Activated gamma-delta T cell treated with Interleukin-2 at 50 U/mL for 16 hours (primary cell): ENCODE results near the gene MRPL20.
"Not testable (repeated sequence)": the region's sequence is repeated elsewhere in the genome, so short reads cannot be mapped to it uniquely, and the experiment has no call there.

Source experiments
- DNase-seq: peaks from one replicate; pipeline ENCODE4 v3.0.0-alpha.2; 2020

The MRPL20 gene

DNA sequence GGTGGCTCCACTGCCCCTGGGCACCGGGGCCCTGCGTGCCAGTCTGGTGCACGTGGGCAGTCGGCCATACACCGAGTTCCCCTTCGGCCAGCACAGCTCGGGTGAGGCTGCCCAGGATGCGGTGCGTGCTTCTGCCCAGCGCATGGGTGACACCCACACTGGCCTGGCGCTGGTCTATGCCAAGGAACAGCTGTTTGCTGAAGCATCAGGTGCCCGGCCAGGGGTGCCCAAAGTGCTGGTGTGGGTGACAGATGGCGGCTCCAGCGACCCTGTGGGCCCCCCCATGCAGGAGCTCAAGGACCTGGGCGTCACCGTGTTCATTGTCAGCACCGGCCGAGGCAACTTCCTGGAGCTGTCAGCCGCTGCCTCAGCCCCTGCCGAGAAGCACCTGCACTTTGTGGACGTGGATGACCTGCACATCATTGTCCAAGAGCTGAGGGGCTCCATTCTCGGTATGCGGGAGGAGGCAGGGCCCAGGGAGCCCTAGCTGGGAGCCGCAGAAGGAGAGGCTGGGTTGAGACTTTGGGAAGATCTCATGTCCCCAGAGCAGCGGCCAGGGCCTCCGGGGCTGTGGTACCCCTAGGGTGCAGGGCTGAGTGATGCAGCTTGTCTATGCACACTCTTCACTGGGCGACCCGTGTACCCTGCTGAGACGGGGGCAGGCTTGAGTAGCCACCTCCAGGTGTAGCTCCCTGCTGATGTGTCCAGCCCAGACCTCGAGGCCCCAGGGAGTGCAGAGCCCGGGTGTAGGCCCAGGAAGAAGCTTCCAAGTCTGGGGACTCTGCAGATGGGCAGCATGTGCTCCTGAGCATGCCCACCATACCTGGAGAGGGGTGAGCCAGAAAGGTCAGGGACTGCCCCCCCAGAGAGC is 30.2 kb upstream of the MRPL20 start:
- no peak for DNase-seq

DNA sequence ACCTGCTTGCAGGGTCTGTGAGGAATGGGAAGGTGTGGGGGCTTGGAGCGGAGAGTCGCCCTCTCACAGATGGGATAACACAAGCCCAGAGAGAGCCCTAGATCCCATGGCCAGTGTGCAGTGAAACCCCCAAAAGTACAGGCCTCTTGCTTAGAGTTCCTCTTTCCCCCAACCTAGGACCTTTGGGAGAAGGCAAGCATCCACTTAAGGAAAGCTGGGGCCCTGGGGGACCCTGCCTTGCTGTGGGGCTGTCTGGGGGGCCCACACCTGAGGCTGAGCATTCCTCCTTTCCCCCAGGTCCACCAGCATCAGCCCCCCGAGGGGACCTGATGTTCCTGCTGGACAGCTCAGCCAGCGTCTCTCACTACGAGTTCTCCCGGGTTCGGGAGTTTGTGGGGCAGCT is 29.5 kb upstream of the MRPL20 start:
- DNase-seq = no peak

DNA sequence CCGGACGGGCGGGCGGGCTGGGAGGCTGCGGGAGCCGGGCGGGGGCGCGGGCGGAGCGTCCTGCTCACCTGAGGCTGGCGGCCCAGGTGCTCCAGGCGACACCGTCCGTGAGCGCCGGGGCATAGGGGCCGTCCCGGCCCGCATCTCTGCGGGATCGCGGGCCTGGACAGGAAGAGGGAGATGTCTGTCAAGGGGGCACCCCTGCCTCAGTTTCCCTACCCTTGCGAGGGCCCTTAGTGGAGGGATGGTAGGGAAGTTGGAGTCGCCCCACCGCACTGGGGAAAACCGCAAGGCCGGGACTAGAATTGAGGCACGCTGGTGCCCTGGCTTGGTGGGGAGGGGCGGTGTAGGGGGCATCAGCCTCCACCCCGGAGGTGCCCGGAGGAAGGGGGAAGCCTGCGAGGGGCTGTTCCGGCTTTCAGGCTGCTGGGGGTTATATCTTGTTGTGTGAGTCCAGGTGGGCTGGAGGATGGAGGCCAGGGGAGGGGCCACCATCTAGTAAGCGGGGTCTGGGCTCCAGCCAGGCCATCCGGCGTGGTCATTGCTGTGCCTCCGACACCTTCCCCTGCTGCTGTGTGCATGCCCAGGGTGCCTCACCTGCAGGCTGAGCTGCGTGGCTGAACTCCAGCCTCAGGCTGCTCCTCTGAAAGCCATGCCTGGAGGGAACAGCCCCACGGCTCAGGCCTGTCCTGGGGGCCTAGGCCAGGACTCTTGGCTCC is 29.0 kb upstream of the MRPL20 start:
- DNase-seq = no peak

DNA sequence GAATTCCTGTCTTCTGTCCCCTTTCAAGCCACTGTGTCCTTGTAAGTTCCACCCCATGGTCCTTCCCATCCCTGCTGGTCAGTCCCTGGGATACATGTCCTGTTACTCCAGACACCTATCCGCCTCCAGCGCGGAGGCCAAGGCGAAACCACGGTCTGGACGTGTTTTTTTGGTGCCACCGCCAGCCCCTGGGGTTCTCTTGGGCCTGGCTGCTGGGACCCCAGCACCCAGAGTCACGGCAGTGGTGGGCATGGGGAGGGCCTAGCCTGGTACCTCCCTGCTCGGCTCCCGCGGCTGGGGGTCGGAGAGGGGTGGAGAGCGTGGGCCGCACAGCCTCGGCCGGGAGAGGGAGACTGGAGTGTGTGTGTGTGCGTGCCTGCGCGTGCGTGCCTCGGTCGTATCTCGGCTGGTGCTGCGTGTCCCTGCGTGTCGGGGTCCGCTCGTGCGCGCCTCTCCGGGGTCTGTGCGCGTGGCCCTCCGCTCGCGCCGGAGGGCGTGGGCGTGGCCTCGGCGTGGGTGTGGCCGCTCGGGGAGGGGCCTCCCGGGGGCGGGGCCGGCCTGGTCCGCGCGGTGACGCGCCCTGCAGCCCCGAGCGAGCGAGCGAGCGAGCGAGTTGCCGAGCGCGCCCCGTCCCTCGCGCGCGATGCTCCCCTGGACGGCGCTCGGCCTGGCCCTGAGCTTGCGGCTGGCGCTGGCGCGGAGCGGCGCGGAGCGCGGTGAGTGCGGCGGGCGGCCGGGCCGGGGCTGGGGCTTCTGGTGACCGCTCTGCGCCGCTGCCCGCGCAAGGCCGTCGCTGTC is 28.2 kb upstream of the MRPL20 start, which contains the start of gene VWA1:
TSS of gene VWA1 (plus strand) at position 585 of the 798 bp plus-strand sequence. CDS start at position 644, 59 bp downstream.
- peak; percentile 48 for DNase-seq

DNA sequence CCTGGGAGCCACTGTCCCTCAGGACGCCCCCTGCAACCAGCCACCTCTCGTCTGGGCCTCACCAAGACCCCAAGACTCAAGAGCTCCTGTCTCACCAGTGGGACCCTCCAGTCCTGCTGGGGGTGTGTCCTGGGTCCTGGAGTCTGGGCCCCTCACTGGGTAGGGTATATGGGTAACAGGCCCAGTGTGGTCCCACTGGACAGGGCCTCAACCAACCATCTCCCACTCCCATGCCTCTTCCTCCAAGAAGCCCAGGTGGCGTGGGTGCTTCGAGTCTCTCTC is 27.7 kb upstream of the MRPL20 start:
- DNase-seq = no peak

DNA sequence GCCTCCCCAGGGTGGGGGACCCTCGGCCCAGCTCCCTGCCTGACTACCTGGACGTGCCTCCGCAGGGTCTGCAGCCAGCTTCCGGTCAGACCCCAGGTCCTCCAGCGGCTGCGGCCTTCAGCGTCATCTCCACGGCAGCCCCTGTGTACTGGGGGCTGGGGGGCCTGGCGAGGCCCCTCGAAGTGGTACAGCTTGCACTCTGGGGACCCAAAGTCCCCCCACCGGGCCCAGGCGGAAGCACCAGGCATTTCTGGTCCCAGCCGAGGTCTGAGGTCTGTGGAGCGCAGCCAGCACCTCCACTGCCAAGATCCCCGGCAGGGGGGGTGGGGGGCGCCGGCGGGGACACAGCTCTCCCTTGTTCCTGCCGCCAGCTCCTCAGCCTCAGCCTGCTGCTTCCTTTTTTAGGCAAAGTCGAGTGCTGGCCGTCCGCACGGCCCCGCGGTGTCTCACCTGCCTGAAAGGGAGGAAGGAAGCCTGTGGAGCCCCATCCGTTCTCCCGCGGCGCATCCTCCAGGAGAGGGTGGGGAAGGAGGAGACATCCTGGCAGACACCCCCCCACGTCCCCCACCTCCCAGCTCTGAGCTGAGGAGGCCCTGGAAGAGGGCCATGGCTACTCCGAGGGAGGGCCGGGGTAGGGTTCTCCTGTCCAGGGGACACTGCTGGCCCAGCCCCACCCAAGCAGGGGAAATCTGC is 27.2 kb upstream of the MRPL20 start:
- DNase-seq = no peak

DNA sequence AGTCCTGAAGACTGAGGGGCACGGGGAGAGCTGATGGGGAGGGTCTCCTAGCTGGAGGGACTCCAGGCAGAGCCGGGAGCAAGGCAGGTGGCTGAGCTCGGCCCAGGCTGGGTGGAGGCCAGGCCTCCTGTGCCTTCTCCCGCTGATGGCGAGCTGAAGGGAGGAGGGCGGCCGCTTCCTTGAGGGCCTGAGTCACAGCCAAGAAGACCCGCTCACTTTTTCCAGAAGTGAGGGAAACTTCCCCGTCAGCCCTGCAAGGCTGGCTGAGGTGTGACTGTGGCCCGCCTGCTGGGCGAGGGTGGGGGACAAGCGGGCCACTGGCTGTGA is 26.7 kb upstream of the MRPL20 start:
- no peak for DNase-seq

DNA sequence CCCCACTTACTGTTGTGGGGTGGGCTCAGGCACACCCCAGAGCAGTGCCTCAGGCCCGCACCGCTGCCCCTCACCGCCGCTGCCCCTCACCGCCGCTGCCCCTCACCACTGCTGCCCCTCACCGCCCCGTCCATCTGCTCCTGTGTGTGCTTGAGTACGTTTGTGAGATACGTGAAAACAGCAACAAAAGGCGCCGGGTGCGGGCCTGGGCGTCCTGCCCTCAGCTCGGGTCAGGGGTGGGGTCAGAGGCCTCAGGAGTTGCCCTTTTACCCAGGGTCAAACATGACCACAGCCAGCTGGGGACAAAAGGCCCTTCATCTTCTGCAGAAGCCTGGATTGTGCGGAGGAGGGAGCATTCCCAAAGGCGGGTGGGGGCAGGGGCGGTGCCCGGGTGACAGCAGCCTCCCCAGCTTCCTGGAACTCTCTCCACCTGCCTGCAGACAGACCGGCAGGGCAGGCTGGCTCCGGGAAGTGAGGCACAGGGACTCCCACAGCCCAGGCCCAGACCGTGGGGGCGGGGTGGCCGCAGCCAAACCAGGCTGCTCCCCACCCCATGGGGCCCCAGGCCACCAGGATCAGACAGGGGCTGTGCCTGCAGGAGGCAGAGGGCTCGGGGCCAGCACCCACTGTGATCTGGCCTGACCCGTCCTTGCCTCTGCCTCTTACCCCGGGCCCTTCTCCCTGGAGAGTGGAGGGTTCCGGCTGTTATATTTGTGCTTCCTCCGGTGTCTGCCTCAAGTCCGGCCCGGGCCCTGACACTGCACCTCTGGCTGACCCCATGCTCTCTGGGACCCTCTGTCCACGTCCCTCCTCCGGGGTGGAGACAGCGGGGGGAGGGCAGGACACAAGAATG is 26.1 kb upstream of the MRPL20 start:
- no peak for DNase-seq

DNA sequence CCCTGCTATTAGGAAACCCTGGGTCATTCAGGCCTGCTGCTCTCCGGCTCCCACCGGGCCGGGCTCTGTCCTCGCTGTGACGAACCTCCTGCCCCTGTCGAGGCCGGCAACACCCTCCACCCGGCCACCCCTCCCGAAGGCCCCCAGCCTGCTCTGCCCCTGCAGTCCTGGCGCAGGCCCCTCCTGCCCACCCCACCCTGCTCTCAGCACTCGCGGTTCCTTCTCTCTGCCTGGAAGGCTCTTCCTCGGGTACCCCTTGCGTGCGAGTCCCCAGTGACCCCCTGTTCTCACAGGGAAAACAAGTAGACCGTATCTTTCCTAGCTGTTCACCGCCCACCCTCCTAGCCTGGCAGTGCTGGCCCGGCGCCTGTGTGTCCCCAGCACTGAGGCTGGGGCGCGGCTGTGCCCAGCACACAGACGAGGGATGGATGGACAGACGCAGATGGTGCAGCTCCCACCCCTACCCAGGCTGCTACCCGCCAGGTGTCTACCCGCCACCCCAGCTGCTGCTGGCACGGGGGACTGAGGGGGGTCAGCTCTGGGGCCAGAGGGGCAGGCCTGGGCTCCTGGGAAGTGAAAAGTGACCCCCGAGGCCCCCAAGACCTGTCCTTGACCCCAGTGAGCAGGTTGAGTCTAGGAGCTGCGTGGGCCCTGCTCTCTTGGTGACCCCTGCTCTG is 25.3 kb upstream of the MRPL20 start:
- no peak for DNase-seq

GRCh38 chr1:1431845-1432273 is 24.8 kb upstream of the MRPL20 start:
- no peak for DNase-seq

GRCh38 chr1:1430992-1431844 is 24.1 kb upstream of the MRPL20 start:
- DNase-seq = no peak

DNA sequence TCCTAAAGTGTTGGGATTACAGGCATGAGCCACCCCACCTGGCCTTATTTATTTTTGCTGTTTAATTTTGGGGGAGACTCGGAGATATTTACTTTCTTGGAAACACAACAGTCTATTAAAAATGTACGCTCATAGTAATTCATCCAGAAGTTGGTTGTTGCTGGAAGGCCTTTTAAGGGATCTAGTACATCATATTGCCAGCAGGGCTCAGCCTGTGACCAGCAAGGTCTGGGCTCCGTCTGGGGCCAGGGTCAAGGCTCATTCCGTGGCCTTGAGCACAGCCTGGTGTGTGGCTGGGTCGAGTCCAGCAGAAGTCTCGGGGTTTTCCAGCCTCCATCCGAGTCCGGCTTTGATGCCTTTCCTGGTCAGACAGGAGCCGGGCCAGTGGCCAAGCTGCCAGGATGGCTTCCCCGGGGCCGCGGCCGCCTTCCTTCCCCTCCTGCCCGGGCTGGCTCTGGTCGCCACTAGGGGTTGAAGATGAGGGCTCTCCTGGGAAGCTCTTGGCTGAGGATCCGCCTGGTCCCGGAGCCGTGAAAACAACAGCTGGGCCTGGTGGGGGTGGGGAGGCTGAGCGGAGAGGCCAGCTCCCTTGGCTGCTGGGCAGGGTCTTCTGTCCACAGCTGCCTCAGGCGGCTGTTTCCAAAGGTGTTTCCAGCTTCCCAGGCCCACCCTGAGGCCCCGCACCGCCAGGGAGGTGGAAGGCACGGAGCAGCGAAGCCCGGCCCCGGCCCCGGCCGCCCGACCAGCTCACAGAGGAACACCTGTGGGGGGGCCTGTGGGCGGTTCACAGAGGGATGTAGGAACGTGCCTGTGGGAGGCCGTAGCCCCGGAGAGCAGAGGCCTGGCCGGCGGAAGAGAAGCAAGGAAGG is 23.3 kb upstream of the MRPL20 start:
- DNase-seq = no peak

- no peak for DNase-seq
These were observed 22.6 kb upstream of the MRPL20 start for GRCh38 chr1:1429671-1430073.

- not testable (repeated sequence) for DNase-seq
These were observed 21.9 kb upstream of the MRPL20 start for GRCh38 chr1:1428967-1429366.

- no peak for DNase-seq
These were observed 21.1 kb upstream of the MRPL20 start for GRCh38 chr1:1428174-1428573.

- no peak for DNase-seq
These were observed 20.7 kb upstream of the MRPL20 start for GRCh38 chr1:1427820-1428148.

DNA sequence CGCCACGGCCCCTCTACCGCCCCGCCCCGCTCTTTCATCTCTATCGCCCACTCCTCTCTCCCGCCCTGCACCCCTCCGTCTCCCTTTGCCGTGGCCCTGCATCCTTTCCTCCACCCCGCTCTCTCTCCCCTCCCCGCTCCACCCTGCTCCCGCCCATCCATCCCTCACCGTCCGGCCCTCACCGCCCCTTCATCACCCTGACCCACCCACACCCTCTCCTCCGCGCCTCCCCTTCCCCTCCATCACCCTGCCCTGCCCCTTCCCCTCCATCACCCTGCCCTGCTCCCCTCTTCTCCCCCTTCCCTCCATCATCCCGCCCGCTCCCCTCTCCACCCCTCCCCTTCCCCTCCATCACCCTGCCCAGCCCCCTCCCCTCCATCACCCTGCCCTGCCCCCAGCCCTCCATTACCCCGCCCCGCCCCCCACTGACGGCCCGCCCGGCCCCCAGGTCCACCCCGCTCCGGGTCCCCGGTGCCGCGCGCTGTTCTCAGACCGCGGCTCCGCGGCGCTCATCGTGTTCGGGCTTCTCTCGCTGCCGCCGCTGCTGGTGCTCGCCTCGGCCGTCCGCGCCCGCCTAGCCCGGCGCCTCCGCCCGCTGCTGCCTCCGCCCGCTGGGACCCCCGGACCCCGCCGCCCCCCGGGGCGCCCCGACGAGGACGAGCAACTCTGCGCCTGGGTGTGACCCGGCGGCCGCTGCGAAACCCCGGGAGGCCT is 20.2 kb upstream of the MRPL20 start:
- DNase-seq = no peak

DNA sequence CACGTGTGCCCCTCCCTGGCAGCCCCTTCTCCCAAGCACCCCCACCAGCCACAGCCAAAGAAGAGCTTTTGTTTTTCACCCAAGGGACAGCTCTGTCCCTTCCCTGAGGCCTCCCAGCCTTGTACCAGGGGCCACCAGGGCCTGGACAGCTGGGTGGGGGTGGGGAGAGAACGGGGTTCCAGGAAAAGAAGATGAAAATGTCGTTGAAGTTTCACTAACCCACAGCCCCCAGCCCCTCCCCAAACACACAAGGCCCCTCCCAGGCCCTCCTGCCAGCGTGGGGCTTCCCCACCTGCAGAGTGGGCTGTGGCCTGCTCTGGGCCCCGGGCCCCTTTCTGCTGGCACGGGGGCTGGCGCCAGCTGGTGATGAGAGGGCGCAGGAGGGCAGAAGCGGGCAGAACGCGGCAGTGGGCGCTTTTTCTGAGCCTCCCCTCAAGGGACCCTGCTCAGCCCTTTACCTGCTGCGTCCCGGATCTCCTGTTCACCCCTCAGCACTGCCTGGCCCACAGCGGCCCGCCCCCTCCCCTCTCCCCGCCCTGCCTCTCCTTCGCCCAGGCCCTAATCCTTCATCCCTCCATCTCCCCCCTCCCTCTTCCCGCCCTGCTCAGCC is 19.5 kb upstream of the MRPL20 start:
- no peak for DNase-seq
